A673 (cell line): Measurements from ENCODE around the gene SPRYD4. TPM values are rescaled to one million over a fixed set of nuclear protein-coding genes. Genes with fewer than 3 reads are reported as not detected.

Source experiments
- Bru-seq: library from RNA; stranded (reverse); fragments of 400-500 nt; gene quantifications from one replicate; lab custom pipeline; 2021; lab: Mats Ljungman, UMichigan
- BruChase-seq, 2 experiments: library from RNA; stranded (reverse); fragments of 400-500 nt; gene quantifications; one replicate each; lab custom pipeline; 2021; lab: Mats Ljungman, UMichigan
- BruUV-seq: library from RNA; stranded (reverse); fragments of 400-500 nt; replicated peaks from 2 replicates; lab custom pipeline; 2021; lab: Mats Ljungman, UMichigan
- CTCF ChIA-PET: fragments of 300-600 bp; sonication (Branson Sonifier 250); formaldehyde crosslinking; loops from one replicate; lab custom pipeline; 2022; ENCODE audit warnings: antibody characterized with exemption; lab: Charles Lee
- POLR2A ChIA-PET: fragments of 300-600 bp; sonication (Branson Sonifier 250); formaldehyde crosslinking; loops from one replicate; lab custom pipeline; 2022; ENCODE audit warnings: antibody characterized with exemption; ENCODE audit not compliant: low non-redundant PET; lab: Charles Lee
- DNase-seq: peaks from one replicate; pipeline ENCODE4 v3.0.0-alpha.2; 2015; ENCODE audit warnings: low spot score
- H3K27ac ChIP-seq: fragments of 200-600 bp; sonication (generic); 2 replicates; pipeline ENCODE4 v1.5.1; 2016; ENCODE audit warnings: mixed run types, low read depth, mild to moderate bottlenecking, mixed read lengths, antibody characterized with exemption, low read length; ENCODE audit not compliant: poor library complexity, severe bottlenecking
- H3K27me3 ChIP-seq: fragments of 200-600 bp; sonication (generic); replicated peaks from 2 replicates; pipeline ENCODE4 v1.6.1; 2017; ENCODE audit warnings: mixed run types, low read depth, mild to moderate bottlenecking, mixed read lengths, antibody characterized with exemption, low read length; ENCODE audit not compliant: insufficient read depth, poor library complexity
- H3K36me3 ChIP-seq: fragments of 200-600 bp; sonication (generic); 2 replicates; pipeline ENCODE4 v1.6.1; 2016; ENCODE audit warnings: mixed run types, mild to moderate bottlenecking, mixed read lengths, antibody characterized with exemption, low read length; ENCODE audit not compliant: insufficient read depth, poor library complexity, severe bottlenecking
- H3K4me1 ChIP-seq: fragments of 200-600 bp; sonication (generic); 2 replicates; pipeline ENCODE4 v1.6.1; 2017; ENCODE audit warnings: mixed run types, mild to moderate bottlenecking, mixed read lengths, antibody characterized with exemption, low read length; ENCODE audit not compliant: insufficient read depth, poor library complexity, severe bottlenecking
- H3K4me3 ChIP-seq: fragments of 200-600 bp; sonication (generic); 2 replicates; pipeline ENCODE4 v1.5.1; 2016; ENCODE audit warnings: low read depth, mixed run types, mild to moderate bottlenecking, mixed read lengths, low read length; ENCODE audit not compliant: poor library complexity, severe bottlenecking
- H3K9me3 ChIP-seq: fragments of 200-600 bp; sonication (generic); 2 replicates; pipeline ENCODE4 v1.6.1; 2016; ENCODE audit warnings: mixed run types, low read depth, mild to moderate bottlenecking, mixed read lengths, antibody characterized with exemption, low read length; ENCODE audit not compliant: poor library complexity, severe bottlenecking
- CTCF ChIP-seq: fragments of 300-800, 200-600 bp; sonication (generic); conservative IDR thresholded peaks from 2 replicates; pipeline ENCODE4 v1.5.1; 2017; ENCODE audit warnings: low read depth, mild to moderate bottlenecking, antibody characterized with exemption, low read length, moderate library complexity, mixed read lengths
- EZH2 ChIP-seq: fragments of 200-600 bp; sonication (generic); IDR thresholded peaks from 2 replicates; pipeline ENCODE4 v1.6.1; 2017; ENCODE audit warnings: borderline replicate concordance, low read depth, mild to moderate bottlenecking, mixed read lengths, antibody characterized with exemption, low read length; ENCODE audit not compliant: poor library complexity, severe bottlenecking
- intact Hi-C: fragments of 100-400 bp; cut with micrococcal nuclease; formaldehyde crosslinking; loops from one replicate; pipeline ENCODE4 v1.10.0; 2022; ENCODE audit not compliant: unreplicated experiment
- long read RNA-seq: library from polyadenylated mRNA; stranded (forward); transcript quantifications from one replicate; pipeline ENCODE4 v2.0.0, GENCODE V29; 2022
- total RNA-seq: library from RNA; stranded (reverse); gene quantifications from 2 replicates; pipeline ENCODE4 v1.2.3, GENCODE V29; 2021

Gene SPRYD4
- total RNA-seq (4.7 and 5.1 TPM in 2 replicates), Bru-seq, nascent RNA (percentile 82 among the genes with signal in this experiment), BruChase-seq, experiment 1, labeled RNA remaining after a 2-hour chase (percentile 74 among the genes with signal in this experiment), BruChase-seq, experiment 2, labeled RNA remaining after a 6-hour chase (percentile 75 among the genes with signal in this experiment)
- long read RNA-seq, full-length matches to known transcripts = 57 of 58 reads
- long read RNA-seq, partial matches to known transcripts = 0 of 58 reads
- long read RNA-seq, other reads (novel, unspliced or antisense) = 1 of 58 reads

GRCh38 chr12:56468216-56469006 is at the start of gene SPRYD4:
Gene SPRYD4, plus strand, starts transcription at chr12:56468578. Its CDS starts 14 bp downstream, at chr12:56468592.
- ChIA-PET CTCF (no interaction called here), POLR2A (no interaction called here)
- intact Hi-C loops = no loop called here
- Histone ChIP-seq H3K27me3 (no peaks in the 10 kb centered on the region), H3K4me1 (peaks cover 7% of the 10 kb centered on the region), H3K9me3 (no peaks in the 10 kb centered on the region), H3K27ac (peak within 1 kb of the TSS; percentile 94), H3K36me3 (no peaks in the 10 kb centered on the region), H3K4me3 (peak within 1 kb of the TSS; percentile 76)
- peak; percentile 96 for DNase-seq
- TF ChIP-seq CTCF (peak; percentile 60), EZH2 (no peak)
- TSS peak; percentile 51 for BruUV-seq

- CTCF ChIA-PET = no interaction called here
- intact Hi-C loops = no loop called here
- POLR2A ChIA-PET = no interaction called here
- no peak for DNase-seq
- TF ChIP-seq EZH2 (no peak), CTCF (no peak)
- Histone ChIP-seq H3K4me1 (no peaks in the 10 kb centered on the region), H3K27ac (no peak overlapping the region), H3K4me3 (no peak overlapping the region), H3K27me3 (no peaks in the 10 kb centered on the region), H3K9me3 (no peaks in the 10 kb centered on the region), H3K36me3 (peaks cover 76% of the 10 kb centered on the region)
- BruUV-seq = no TSS peak
Measured at GRCh38 chr12:56420411-56420810, 48.0 kb upstream of the SPRYD4 start.

GRCh38 chr12:56425193-56425592 is 43.2 kb upstream of the SPRYD4 start:
- Histone ChIP-seq H3K36me3 (peaks cover 71% of the 10 kb centered on the region), H3K27ac (no peak overlapping the region), H3K27me3 (no peaks in the 10 kb centered on the region), H3K4me1 (no peaks in the 10 kb centered on the region), H3K4me3 (no peak overlapping the region), H3K9me3 (no peaks in the 10 kb centered on the region)
- BruUV-seq = no TSS peak
- ChIA-PET CTCF (no interaction called here), POLR2A (no interaction called here)
- no peak for DNase-seq
- TF ChIP-seq CTCF (no peak), EZH2 (no peak)
- intact Hi-C loops = no loop called here
